Activated CD4-positive, alpha-beta T cell treated with anti-CD3 and anti-CD28 coated beads for 48 hours (primary cell): ENCODE measurements around the gene DLX6.

ENCODE experiments used
- DNase-seq: peaks from one replicate; pipeline ENCODE4 v3.0.0-alpha.2; 2020

DLX6 gene

GRCh38 chr7:97011536-97012364 lies 6.4 kb downstream of the DLX6 start:
- no peak for DNase-seq

- no peak for DNase-seq
Measured at GRCh38 chr7:97012365-97013133, 7.2 kb downstream of the DLX6 start.

DNA sequence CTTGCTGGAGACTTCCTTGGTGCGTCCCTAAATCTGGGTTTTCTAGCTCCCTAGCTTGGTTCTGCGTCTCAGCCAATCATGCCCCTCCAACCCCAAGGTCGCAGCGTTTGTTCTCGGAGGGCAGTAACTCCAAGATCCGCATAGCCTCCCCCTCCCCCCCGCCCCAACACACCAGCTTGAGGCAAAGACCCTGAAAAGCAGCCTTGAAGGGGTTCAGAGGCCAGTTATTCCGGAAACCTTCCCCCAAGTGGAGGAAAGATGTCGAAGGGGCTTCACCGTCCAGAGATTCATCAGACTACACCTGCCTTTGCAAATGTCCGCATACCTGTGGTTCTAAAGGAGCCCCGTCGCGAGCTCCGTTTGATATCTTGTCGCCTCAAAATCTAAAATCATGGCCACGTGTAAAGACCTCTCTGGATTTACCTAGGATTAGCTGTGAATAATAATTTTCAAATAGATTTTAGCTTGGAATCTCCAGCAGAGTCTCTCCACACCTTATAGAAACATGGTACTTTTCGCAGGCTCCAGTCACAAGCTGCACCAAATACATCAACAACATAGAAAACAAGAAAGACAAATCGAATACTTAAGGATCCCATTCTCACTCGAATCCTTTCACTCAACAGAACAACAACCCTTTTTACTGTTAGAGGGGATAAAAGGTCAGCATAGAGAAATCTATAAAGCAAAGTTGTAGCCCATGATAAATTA lies 7.9 kb downstream of the DLX6 start:
- DNase-seq: no peak

GRCh38 chr7:97013845-97014134 lies 8.4 kb downstream of the DLX6 start:
- no peak for DNase-seq

DNA sequence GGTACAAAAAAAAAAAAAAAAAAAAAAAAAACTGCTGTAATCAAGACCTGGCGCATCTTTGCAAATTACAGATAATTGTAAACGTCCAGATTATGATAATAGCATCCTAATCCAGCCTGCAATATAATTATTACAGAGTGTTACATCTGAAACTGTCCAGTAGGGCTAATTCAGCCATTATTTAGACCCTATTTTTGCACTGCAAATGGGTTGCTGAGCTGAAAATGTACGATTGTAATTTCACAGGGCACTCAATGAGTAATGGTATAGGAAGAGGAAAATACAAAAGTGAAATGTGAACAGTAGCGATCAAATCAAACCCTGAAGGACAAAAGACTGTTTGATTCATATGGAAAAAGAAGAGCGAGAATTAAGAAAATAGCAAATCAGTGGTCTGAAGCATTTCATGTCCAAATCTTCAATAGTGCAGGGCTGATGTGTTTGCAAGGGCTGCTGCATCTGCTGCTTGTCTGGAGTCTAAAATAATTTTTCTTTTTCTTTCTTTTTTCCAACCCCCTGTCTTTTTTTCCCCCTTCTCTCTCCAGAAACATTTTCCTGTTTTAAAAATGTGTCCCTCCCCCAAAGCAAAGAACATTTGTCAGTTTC lies 8.9 kb downstream of the DLX6 start:
- no peak for DNase-seq

- no peak for DNase-seq
Measured at GRCh38 chr7:97015279-97015678, 9.9 kb downstream of the DLX6 start.

DNA sequence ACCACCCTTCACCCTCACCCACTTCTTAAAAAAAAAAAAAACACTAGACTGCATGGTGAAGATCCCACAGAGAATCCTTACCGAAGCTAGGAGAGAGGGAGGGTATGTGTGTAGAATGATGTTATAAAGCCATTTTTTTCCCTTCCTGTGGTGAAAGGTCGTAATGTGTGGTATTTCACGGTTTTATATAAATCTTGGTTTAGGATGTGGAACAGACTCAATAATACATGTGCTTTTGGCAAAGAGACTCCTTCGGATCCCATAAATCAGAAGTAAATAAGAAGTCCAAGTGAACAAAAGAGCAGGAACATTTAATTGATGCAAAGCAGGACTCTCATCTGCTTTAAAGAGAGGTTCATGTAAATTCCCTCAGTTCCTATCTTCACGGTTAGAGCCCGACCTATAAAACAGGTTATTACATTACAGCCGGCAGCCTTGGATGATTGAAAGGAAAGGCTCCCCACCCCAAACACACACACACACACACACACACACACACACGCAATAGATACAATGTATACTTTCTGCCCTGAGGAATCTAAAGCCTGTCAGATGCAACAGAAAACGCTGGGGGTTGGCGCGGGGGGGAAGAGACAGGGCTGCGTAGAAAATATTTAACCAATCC lies 10.5 kb downstream of the DLX6 start:
- DNase-seq: no peak

DNA sequence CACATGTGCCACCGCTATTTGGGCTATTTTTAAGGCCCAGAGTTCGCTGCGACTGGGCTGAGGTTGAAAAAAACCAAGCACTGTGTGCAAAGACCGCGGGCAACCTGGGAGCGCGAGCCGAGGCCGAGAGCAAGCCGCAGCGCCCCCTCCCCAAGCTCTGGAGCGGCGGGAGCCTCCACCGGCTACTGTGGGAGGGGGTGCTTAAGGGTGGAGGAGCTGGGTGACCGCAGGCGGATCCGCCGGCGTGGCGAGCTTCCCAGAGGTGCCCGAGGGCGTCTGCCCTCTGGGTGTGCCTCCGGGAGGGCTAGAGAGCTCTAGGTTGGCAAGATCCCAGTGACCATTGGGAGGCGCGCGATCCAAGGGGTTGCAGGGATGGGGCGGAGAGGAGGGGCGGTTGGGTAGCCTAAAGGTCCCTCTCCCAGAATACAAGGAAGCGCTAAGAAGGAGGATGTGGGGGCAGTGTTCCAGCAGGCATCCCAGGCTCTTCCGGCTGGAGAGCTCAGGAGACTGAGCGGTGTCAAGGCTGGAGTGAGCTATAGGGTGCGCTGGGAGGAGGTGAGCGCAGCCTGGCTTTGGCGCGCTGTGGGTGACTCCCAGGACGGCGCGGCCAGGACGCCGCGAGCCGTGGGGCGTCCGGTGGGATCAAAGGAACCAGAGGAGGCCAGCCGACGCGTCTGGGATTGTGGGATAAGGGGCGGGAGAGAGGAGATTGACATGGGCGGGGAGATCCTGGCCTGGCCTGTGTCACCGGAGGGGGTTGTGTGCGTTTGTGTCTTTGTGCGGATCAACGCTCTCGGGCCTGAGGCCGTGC lies 11.2 kb downstream of the DLX6 start:
- no peak for DNase-seq

DNA sequence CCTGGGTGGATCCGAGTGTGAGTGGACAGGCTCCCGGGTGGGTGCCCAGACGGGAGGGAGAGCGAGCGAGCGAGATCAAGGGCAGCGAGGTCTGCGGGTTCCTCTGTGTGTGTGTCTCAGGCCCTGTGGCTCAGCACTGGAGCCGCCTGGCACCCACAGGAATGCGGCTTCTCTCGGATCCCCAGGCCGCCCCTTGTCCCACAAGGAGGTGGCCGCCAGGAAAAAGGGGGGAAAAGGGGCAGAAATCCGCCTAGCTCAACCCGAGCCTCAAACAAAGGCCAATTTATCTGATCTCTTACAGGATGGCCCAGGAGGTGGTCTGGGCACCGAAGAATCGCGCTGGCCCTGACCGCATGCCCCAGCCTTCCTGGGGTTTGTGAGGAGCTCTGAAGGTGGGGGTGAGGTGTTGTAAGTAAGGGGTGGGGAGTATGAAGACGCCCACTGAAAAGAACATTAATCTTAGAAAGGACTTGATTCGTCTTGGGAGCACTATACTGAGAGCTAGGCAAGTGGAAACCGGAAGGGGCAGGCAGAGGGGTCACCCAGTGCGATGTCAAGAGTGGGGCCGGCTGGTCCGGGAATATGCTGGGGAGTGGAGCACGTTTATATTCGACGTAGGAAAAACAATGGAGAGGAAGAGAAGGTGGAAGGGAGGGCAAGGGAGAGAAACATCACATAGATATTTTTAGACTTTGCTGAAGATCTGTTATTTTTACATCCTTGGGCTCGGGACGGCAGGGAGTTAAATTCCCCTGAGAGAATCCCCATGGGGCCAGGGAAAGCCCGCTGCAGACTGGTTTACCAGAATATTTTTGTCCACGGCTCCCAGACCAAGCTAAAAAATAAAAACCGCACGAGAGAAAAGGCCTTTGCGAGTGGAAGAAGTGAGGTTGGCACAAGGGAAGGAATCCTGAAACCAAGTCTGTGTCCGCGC lies 12.1 kb downstream of the DLX6 start:
- DNase-seq: no peak

DNA sequence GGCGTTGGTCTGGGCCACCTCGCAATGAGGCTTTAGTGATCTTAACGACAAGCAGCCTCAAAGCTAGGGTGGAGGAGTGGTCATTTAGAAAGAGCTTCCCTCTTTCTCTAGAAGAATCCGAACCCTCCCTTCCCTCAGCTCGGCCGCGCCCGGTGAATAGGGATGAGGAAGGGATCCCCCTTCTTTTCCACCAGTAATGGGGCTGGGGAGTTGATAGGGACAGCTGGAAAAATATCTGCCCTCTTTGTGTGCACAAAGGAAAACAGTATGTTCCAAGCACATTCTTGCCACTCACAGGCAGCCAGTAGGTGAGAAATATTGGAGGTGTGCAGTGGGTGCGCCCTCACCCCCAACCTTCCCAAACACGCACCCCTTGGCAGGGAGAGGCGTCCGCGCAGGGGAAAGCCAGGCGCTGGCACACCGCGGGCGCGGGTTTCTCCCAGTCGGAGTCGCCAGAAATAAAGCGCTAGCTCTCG lies 12.8 kb downstream of the DLX6 start:
- no peak for DNase-seq

DNA sequence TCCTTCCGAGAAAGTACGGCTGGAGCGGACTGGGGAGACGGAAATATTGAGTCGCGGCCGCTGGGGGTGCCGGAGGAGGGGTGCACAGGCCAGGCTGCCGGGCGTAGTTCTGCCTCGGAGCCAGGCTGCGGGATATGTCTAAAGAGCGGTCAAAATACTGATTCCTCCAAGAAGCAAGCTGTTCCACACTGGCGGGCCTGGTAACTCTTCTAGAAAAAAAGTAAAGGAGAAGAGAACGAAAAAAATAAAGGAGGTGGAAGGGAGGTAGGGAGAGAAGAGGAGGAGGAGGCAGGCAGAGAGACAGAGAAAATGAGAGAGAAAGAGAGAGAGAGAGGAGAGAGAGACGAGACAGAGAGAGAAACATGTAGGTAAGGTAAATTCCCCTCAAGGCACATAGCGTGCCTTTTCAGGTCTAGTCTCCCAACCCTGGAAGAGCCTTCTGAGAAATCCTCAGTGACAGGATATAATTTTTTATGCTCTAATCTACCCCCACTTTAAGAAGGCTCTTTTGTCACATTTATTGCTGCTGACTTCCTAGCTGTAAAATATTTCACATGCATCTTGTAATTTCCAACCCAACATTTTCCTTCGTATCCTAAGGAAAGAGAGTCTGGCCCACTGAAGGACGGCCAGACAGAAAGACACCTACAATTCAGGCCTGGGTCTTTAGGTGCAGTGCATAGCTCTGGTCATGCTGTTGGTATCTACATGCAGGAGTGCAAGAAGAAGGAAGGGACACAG lies 13.6 kb downstream of the DLX6 start:
- DNase-seq: no peak

DNA sequence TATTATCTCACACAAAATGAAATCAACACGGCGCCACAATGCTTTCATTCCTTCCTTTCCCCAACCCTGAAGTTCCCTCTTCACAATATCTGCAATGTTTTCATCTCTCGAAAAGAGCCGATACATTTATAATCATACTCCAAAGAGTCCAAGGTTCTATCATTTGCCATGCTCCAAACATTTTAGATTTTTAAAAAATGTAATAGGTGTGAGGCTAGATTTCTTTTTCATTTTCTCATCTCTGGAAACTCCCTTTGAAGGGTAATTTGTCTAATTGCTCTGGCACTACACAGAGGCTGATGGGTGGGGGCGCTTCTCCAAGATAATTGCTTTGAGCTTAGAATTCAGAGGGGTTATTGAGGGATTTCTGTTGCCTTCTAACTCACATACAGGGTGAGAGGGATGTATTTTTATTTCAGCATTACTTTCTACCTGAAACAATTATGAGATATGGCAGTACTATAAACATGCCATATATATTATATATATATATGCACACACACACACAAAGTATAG lies 14.4 kb downstream of the DLX6 start:
- no peak for DNase-seq

DNA sequence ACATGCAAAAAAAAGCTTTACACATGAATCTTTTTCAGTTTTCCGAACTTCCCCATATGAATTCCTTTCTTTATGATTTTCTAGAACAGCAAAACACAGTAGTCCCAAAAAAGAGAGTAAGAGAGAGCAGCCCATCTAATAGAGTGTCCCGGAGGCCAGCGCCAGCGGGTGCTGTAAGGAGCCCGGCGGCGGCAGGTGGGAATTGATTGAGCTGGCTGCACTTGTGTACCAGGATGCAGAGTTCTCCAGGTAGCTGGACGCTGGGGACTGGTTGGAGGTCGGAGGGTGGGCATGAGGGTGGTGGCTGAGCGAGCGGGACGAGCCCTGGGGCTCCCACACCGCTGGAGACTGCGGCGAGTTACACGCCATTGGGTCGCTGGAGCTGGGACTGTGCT lies 15.2 kb downstream of the DLX6 start:
- DNase-seq: no peak

DNA sequence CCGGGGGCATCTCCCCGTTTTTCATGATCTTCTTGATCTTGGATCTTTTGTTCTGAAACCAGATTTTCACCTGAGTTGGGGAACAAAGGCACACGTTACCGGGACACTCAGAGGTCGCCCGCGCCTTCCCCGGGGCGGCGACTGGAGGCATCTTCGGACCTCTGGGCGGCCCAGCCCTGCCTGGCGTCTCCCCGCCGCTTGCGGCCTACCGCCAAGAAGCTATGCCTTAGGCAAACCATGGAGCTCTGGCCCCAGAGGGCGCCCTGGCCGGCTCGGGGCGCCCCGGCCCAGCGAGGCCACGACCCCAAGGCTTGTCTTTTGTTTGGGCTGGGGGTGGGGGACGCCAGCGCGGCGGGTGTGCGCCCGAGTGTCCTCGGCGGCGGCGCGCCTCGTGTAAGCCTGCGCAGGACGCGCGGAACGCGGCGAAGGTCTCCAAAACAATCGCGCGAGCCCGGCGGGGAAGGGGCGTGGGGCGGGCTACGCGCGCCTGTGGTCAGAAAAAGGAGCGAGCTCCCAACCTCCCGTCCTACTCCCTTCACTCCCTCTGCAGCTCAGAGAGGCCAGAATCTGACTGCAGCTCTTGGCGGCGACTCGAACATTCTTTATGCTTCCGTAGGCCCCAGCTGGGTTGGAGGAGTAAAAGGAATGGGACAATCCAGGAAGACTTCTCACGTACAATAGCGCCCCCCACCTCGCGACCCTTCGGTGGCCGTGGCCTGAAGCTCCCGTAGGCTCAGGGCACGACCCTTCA lies 15.8 kb downstream of the DLX6 start:
- no peak for DNase-seq

GRCh38 chr7:97021747-97022490 lies 16.6 kb downstream of the DLX6 start:
- DNase-seq: no peak

DNA sequence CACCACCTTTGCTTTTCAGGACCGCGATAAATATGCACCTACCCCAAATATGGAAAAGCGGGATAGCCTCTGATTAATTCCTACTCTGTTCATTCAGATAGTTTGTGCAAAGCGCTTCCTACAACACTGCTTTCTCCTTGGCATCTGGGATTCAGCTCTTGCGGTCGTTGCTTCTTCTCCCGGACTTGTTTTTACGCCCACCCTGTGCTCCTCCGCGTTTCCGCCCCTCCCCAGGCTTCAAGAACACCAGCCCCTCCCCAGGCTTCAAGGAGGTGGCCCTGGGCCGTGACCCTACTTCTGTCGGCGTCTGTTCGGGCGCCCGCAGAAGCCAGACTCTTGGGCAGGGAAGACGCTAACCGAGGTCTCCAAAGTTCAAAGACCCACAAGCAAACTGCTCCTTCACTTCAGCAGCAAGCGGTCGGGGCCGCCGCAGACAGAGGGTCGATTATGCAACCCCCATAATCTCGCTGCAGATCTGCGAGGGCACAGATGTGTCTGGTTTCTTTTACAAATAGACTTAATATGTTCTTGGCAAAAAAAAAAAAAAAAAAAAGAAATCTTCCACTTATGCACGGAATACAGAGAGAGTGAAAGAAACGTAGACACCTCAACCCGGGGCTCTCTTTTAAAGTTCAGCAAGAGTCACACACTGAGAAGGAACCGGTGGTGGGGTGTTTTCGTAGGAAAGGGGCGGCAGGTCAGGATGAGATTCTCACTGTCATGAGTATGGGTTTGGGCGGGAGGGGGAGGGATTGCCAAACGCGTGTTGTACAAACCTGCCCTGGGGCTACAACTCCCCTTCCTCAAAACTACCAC lies 17.3 kb downstream of the DLX6 start:
- no peak for DNase-seq
